CD4-positive, alpha-beta T cell treated with Interleukin-6 at 100 ng/mL for 8 hours (primary cell): Measurements from ENCODE around the gene DNAJC6.
"Not testable (repeated sequence)": the region's sequence is repeated elsewhere in the genome, so short reads cannot be mapped to it uniquely, and the experiment has no call there.

Experiments used
- DNase-seq: peaks from one replicate; pipeline ENCODE4 v3.0.0-alpha.2; 2020; ENCODE audit warnings: mixed read lengths, low spot score

DNAJC6 gene

GRCh38 chr1:65309304-65310077 is at the start of gene DNAJC6:
Gene DNAJC6, plus strand, starts transcription at chr1:65309543. Its CDS starts 203 bp downstream, at chr1:65309746.
- peak; percentile 18 for DNase-seq

- DNase-seq: no peak
Observed at GRCh38 chr1:65259816-65260215, 49.5 kb upstream of the DNAJC6 start.

- no peak for DNase-seq
Observed at GRCh38 chr1:65260851-65261473, 48.4 kb upstream of the DNAJC6 start.

- DNase-seq: no peak
Observed at GRCh38 chr1:65263286-65263685, 46.1 kb upstream of the DNAJC6 start.

- DNase-seq: no peak
Observed at GRCh38 chr1:65264197-65264929, 45.0 kb upstream of the DNAJC6 start.

GRCh38 chr1:65265296-65265650 is 44.1 kb upstream of the DNAJC6 start:
- no peak for DNase-seq

- peak; percentile 3 for DNase-seq
Observed at GRCh38 chr1:65265651-65266351, 43.5 kb upstream of the DNAJC6 start.

- no peak for DNase-seq
Observed at GRCh38 chr1:65266476-65266875, 42.9 kb upstream of the DNAJC6 start.

GRCh38 chr1:65267271-65267670 is 42.1 kb upstream of the DNAJC6 start:
- DNase-seq: no peak

- DNase-seq: no peak
Observed at GRCh38 chr1:65267683-65268082, 41.7 kb upstream of the DNAJC6 start.

GRCh38 chr1:65269612-65270011 is 39.7 kb upstream of the DNAJC6 start:
- DNase-seq: no peak

GRCh38 chr1:65276197-65276939 is 33.0 kb upstream of the DNAJC6 start:
- no peak for DNase-seq

- no peak for DNase-seq
Observed at GRCh38 chr1:65277605-65278347, 31.6 kb upstream of the DNAJC6 start.

- no peak for DNase-seq
Observed at GRCh38 chr1:65278376-65279069, 30.8 kb upstream of the DNAJC6 start.

- DNase-seq: no peak
Observed at GRCh38 chr1:65279070-65279779, 30.1 kb upstream of the DNAJC6 start.

- no peak for DNase-seq
Observed at GRCh38 chr1:65281846-65282245, 27.5 kb upstream of the DNAJC6 start.

GRCh38 chr1:65284229-65284628 is 25.1 kb upstream of the DNAJC6 start:
- no peak for DNase-seq

GRCh38 chr1:65289449-65289848 is 19.9 kb upstream of the DNAJC6 start:
- DNase-seq: no peak

GRCh38 chr1:65291818-65292217 is 17.5 kb upstream of the DNAJC6 start:
- not testable (repeated sequence) for DNase-seq
